ENCODE results near the gene SIRPA.

The SIRPA gene

DNA sequence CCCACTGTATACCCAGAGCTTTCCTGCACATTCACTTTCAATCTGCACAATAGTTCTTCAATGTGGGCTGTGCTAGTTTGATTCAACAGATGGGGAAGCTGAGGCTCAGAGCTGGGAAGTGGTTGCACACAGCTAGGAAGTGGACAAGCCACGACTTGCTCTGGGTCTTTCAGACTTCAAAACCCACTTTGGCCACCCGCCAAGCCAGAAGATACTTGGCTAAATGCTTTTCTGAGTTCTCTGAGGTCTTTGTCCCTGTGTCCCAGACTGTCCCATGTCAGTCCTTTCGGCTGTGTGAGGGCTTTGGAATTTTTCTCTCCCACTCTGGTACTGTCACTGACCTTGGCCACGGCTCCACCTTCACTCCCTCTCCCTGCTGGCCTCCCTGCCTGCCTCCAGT, 88.1 kb downstream of the SIRPA start:
- FAIRE-seq, result no peak
- no peak for DNase-seq (ENCODE audit: low spot score)

GRCh38 chr20:1987826-1988225, 92.6 kb downstream of the SIRPA start:
- FAIRE-seq (no peak), DNase-seq (ENCODE audit: low spot score) (no peak)

Data from RCC 7860 (cell line).